AG09309 (cell line): ENCODE measurements around the gene MTMR6.
A peak's percentile ranks its signal among the peaks of the same experiment; 100 is the strongest.

ENCODE experiments used
- DNase-seq: peaks from one replicate; pipeline ENCODE4 v3.0.0-alpha.2; 2010; ENCODE audit warnings: low read depth
- H3K4me3 ChIP-seq: 2 replicates; pipeline ENCODE4 v1.5.1; 2011; ENCODE audit warnings: mild to moderate bottlenecking, low read depth, low read length, moderate library complexity; ENCODE audit not compliant: control insufficient read depth
- TF ChIP-seq, protein P1 (sequence below): IDR thresholded peaks from 2 replicates; pipeline ENCODE4 v1.5.1; 2011; ENCODE audit warnings: mild to moderate bottlenecking, low read depth, low read length, inconsistent platforms; ENCODE audit not compliant: insufficient read depth, control insufficient read depth; ENCODE audit errors: missing control alignments

MTMR6 gene

DNA sequence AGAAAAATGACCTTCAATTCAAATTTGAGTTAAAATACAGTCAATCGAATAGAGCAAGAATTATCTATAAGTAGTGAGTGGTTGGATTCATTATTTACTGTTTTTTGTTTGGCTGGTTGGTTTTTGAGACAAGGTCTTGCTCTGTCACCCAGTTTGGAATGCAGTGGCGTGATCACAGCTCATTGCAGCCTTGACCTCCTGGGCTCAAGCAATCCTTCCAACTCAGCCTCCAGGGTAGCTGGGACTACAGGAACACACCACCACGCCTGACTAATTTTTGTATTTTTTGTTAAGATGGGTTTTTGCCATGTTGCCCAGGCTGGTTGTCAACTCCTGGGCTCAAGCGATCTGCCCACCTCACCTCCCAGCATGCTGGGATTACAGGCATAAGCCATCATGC lies 25.0 kb downstream of the MTMR6 start:
- no peak overlapping the region for H3K4me3 ChIP-seq
- TF ChIP-seq, protein P1, sequence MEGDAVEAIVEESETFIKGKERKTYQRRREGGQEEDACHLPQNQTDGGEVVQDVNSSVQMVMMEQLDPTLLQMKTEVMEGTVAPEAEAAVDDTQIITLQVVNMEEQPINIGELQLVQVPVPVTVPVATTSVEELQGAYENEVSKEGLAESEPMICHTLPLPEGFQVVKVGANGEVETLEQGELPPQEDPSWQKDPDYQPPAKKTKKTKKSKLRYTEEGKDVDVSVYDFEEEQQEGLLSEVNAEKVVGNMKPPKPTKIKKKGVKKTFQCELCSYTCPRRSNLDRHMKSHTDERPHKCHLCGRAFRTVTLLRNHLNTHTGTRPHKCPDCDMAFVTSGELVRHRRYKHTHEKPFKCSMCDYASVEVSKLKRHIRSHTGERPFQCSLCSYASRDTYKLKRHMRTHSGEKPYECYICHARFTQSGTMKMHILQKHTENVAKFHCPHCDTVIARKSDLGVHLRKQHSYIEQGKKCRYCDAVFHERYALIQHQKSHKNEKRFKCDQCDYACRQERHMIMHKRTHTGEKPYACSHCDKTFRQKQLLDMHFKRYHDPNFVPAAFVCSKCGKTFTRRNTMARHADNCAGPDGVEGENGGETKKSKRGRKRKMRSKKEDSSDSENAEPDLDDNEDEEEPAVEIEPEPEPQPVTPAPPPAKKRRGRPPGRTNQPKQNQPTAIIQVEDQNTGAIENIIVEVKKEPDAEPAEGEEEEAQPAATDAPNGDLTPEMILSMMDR: no peak
- DNase-seq: no peak

DNA sequence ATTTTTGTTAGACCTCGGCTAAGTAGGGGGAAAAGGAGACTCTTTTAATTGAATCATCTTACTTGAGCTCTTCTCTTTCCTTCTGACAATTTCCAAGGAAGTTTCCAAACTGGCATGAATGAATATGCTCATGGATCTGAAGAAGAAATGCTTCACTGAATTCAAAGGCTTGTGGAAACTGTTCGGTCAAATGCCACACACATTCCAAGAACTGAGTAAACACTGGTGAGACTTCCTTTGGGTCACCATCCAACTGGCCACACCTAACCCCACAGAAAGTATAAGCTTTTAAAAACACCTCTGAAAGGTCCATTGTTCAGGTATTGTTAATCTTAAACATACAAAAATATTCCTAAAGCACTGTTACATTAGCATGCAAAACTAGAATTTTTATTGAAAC lies 33.6 kb downstream of the MTMR6 start:
- TF ChIP-seq, protein P1: no peak
- no peak for DNase-seq
- no peak overlapping the region for H3K4me3 ChIP-seq

DNA sequence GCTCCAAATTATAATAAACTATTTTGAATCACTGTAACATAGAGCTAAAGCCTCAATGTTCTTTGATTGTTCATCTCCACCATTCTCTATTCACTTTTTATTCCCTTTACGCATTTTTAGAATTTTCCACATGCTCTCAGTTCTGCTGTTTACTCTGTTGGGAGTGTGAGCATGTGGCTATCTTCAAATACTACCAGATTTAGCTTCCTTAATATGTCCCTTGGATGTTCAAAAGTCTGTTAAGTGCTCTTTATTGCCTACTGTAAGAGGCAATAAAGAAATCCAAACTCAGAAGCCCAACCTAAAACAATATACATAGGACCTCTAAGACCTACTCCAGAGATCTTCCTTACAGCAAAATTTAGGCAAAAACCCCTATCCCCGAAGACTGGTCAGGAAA lies 34.5 kb downstream of the MTMR6 start:
- DNase-seq: no peak
- no peak overlapping the region for H3K4me3 ChIP-seq

DNA sequence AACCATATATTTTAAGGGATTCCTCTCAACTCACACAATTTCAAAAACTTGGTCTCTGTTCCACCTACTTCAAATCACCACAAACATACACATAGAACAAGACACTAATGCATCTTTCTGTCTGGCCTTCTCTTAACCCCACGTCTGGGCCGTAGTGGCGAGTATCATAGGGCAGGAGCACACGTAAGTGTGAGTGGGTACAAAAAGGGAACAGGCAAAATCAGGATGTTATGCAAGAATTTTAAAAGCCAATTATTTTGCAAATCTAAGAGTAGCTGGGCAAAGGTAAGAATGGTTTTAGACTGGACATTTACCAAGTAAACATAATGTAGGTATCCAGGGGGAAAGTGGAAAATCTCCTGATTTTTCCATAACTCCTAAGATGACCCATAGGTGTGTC lies 35.1 kb downstream of the MTMR6 start:
- TF ChIP-seq, protein P1: no peak
- DNase-seq: no peak
- H3K4me3 ChIP-seq: no peak overlapping the region

More for the DNA sequence above, 34.5 kb downstream of the MTMR6 start:
- TF ChIP-seq, protein P1: no peak

DNA sequence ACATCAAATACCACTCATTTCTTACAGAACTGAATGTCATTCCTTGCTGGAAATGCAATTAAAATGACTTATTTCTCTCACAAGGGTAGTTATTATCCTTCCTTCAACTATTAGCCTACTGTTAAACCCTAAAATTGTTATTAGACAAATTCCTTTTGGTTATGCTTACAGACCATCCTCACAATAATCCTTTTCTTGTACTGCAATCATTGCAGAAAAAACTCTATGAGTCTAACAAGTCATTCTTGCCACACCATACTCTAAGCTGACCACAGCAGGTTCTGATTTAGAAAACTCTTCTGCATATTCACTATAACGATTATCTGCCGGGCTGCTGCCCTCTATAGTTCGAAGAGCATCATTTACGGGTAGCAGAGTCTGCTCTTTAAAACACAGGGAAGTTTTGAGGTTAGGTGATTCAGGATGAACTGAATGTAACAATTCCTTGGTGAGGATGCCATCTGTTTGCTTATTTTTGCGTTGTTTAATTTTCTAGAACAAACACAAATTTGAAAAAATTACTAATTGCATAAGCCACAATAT lies 38.2 kb downstream of the MTMR6 start:
- peak; percentile 53 for DNase-seq
- TF ChIP-seq, protein P1: peak; percentile 56
- H3K4me3 ChIP-seq: no peak overlapping the region

DNA sequence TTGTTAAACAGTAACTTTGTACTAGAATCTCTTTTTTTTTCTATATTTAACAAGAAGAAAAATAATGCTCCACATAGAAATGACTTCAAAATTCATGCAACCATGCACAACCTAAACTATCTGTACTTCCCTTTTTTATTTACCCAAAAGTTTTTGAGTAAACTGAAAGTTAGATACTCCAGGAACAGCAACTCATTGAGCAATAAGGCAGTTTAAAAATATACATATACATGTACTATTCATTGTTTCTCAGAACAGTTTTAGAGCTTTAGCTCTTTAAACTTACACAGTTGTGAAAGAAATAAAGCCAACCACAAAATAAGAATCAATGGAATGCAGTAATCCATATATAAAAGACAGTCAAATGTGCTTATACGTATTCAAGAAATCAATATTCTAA lies 39.2 kb downstream of the MTMR6 start:
- no peak overlapping the region for H3K4me3 ChIP-seq
- TF ChIP-seq, protein P1: no peak
- DNase-seq: no peak

DNA sequence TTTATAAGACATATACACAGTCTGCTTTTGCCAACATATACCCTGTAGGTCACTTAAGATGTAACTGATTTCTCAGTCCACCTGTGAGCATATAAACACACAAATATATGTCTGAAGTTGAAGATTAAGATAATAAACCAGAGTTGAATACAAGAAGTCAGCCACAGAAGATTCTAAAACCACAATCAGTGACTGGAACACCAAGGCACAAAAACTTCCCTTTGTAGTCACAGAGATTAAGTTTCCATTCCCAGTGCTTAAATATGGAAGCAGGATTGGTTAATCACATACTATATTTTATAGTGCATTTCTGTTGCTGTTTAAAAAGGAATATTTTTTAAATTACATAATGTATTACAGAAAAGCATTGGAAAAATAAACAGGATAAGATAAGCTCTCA lies 39.9 kb downstream of the MTMR6 start:
- no peak for DNase-seq
- H3K4me3 ChIP-seq: no peak overlapping the region
- TF ChIP-seq, protein P1: no peak
